Cardiac septum (tissue), 1 donor: ENCODE data around the gene PCDHB11. TPM values are rescaled to one million over a fixed set of nuclear protein-coding genes. Genes with fewer than 3 reads are reported as not detected.
"Not testable (repeated sequence)": the region's sequence is repeated elsewhere in the genome, so short reads cannot be mapped to it uniquely, and the experiment has no call there.

Experiments
- DNase-seq: peaks from one replicate; pipeline ENCODE4 v3.0.0-alpha.2; 2020; ENCODE audit warnings: low spot score
- intact Hi-C: fragments of 100-400 bp; cut with DNase I; formaldehyde crosslinking; loops from one replicate; pipeline ENCODE4 v1.14.0; 2022
- total RNA-seq: library from RNA; stranded (reverse); fragmentation: NEBNext Ultra II Directional; extraction: Animal tissue kit (Norgen Biotek cat#: 25700); gene quantifications from one replicate; pipeline ENCODE4 v1.2.1, GENCODE V29; 2021
- donor health status: DM: no; HTN: no; CAD: no.

Gene PCDHB11
- total RNA-seq, 1 donor from 2014 or later, result 1.9 TPM

- intact Hi-C loops, result not testable (repeated sequence)
Observed at GRCh38 chr5:141225421-141225820, 26.0 kb downstream of the PCDHB11 start.

DNA sequence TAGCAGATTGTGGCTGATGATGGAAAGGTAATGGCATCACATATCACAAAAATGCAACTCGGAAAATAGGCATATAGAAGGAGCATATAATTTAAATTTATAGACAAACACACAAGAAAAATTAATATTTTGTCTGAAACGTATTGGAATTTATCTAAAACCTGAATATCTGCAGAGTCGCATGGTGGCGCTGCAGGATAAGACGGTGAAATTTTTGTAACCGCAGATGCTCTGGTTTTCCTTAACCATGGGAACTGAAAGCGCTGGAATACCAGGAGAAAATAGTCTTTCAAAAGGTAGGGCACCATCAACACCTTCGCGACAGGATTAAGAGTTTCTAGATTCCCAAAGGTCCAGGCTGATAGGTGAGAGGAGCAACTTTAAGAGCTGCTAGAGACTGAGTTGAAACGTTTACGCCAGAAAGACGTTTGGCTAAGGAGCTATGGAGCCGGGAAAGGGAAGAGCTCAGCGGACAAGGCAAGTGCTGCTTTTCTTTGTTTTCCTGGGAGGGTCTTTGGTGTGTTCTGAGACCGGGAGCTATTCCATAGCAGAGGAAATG is 34.8 kb downstream of the PCDHB11 start:
- no peak for DNase-seq

More at GRCh38 chr5:141225421-141225820, 26.0 kb downstream of the PCDHB11 start:
- DNase-seq, result not testable (repeated sequence)

GRCh38 chr5:141235922-141236321 is 36.5 kb downstream of the PCDHB11 start:
- intact Hi-C loops, DNase-seq: not testable (repeated sequence)

More for the DNA sequence above, 34.8 kb downstream of the PCDHB11 start:
- intact Hi-C loops, result no loop called here

DNA sequence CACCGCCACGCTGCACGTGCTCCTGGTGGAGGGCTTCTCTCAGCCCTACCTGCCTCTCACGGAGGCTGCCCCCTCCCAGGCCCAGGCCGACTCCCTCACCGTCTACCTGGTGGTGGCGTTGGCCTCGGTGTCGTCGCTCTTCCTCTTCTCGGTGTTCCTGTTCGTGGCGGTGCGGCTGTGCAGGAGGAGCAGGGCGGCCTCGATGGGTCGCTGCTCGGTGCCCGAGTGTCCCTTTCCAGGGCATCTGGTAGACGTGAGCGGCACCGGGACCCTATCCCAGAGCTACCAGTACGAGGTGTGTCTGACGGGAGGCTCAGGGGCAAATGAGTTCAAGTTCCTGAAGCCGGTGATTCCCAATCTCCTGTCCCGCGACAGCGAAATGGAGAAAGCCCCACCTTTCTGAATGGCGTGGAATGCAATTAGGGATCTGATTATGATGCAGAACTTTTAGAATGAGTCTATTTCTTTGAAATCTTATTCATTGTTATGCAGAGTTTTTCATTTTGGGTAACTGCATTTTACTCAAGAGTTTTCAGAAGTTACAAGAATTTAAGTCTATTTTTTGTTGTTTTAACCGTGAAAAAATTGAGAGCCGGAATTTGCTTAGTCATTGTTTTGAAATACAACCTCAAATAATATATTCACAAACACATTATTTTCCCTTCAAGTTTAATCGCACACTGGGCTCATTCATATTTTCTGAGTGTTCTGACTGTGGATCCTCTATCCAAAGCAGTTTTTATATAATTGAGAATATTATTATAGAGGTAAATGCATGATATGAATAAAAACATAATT is 37.3 kb downstream of the PCDHB11 start:
- intact Hi-C loops, result no loop called here
- no peak for DNase-seq

DNA sequence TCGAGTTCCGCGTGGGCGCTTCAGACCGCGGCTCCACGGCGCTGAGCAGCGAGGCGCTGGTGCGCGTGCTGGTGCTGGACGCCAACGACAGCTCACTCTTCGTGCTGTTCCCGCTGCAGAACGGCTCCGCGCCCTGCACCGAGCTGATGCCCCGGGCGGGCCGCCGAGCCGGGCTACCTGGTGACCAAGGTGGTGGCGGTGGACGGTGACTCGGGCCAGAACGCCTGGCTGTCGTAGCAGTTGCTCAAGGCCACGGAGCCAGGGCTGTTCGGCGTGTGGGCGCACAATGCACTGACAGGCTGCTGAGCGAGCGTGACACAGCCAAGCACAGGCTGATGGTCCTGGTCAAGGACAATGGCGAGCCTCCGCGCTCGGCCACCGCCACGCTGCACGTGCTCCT is 42.1 kb downstream of the PCDHB11 start:
- no peak for DNase-seq
- intact Hi-C loops, result loop anchor here (10.0 kb wide), 1 partner anchor 73 kb away; no protein-coding TSS in a partner anchor

DNA sequence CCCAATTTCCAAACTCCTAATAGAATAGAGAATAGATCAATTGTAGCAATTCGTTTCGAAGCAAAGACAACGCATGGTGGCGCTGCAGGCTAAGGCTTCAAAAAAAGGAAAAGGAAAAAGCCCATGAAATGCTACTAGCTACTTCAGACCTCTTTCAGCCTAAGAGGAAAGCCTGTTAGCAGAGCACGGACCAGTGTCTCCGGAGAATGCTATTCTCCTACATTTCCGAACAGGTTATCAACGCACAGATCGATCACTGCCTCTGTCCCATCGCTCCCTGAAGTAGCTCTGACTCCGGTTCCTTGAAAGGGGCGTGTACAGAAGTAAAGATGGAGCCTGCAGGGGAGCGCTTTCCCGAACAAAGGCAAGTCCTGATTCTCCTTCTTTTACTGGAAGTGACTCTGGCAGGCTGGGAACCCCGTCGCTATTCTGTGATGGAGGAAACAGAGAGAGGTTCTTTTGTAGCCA is 45.9 kb downstream of the PCDHB11 start, which contains the start of gene PCDHB15:
TSS of gene PCDHB15 (plus strand) at position 146 of the 468 bp plus-strand sequence. CDS start at position 330, 184 bp downstream.
- intact Hi-C loops, result loop anchor here (2.0 to 10.0 kb wide), 2 partner anchors 70 to 316 kb away; no protein-coding TSS in a partner anchor
- no peak for DNase-seq

GRCh38 chr5:141246971-141247370 is 47.5 kb downstream of the PCDHB11 start:
- intact Hi-C loops, result loop anchor here (10.0 kb wide), 1 partner anchor 68 kb away; no protein-coding TSS in a partner anchor
- DNase-seq, result not testable (repeated sequence)

- not testable (repeated sequence) for DNase-seq
- intact Hi-C loops, result loop anchor here (10.0 kb wide), 1 partner anchor 67 kb away; no protein-coding TSS in a partner anchor
Observed at GRCh38 chr5:141247434-141247833, 48.0 kb downstream of the PCDHB11 start.

GRCh38 chr5:141250576-141250975 is 51.1 kb downstream of the PCDHB11 start:
- intact Hi-C loops, result no loop called here
- DNase-seq, result no peak

Other genes starting within 250 kb of the PCDHB11 start
- 0.67 TPM for gene PCDHAC2, start 233.2 kb upstream of the PCDHB11 start, total RNA-seq
- not detected for gene PCDHB1, start 148.3 kb upstream of the PCDHB11 start, total RNA-seq
- 2.4 TPM for gene PCDHB2, start 105.0 kb upstream of the PCDHB11 start, total RNA-seq
- 1.4 TPM for gene PCDHB3, start 99.2 kb upstream of the PCDHB11 start, total RNA-seq
- 1.3 TPM for gene PCDHB4, start 77.8 kb upstream of the PCDHB11 start, total RNA-seq
- gene PCDHB5, start 64.4 kb upstream of the PCDHB11 start, total RNA-seq, result 3.2 TPM
- 0.57 TPM for gene PCDHB6, start 49.6 kb upstream of the PCDHB11 start, total RNA-seq
- 0.67 TPM for gene PCDHB7, start 27.0 kb upstream of the PCDHB11 start, total RNA-seq
- 2.3 TPM for gene PCDHB8, start 21.8 kb upstream of the PCDHB11 start, total RNA-seq
- 2.2 TPM for gene PCDHB16, start 17.2 kb upstream of the PCDHB11 start, total RNA-seq
- gene PCDHB9, start 12.5 kb upstream of the PCDHB11 start, total RNA-seq, result 1.3 TPM
- gene PCDHB10, start 7.3 kb upstream of the PCDHB11 start, total RNA-seq, result 0.94 TPM
- 1.1 TPM for gene PCDHB12, start 9.1 kb downstream of the PCDHB11 start, total RNA-seq
- 4.8 TPM for gene PCDHB13, start 14.3 kb downstream of the PCDHB11 start, total RNA-seq
- gene PCDHB14, start 23.7 kb downstream of the PCDHB11 start, total RNA-seq, result 4.4 TPM
- gene PCDHB15, start 45.8 kb downstream of the PCDHB11 start, total RNA-seq, result 9.9 TPM
- not detected for gene SLC25A2, start 104.4 kb downstream of the PCDHB11 start, total RNA-seq
- 116 TPM for gene TAF7, start 121.2 kb downstream of the PCDHB11 start, total RNA-seq
- gene PCDHGA1, start 130.9 kb downstream of the PCDHB11 start, total RNA-seq, result 4.6 TPM
- gene PCDHGA2, start 139.1 kb downstream of the PCDHB11 start, total RNA-seq, result 17.3 TPM
- gene PCDHGA3, start 144.2 kb downstream of the PCDHB11 start, total RNA-seq, result 22.9 TPM
- gene PCDHGB1, start 150.5 kb downstream of the PCDHB11 start, total RNA-seq, result 12.6 TPM
- 15.6 TPM for gene PCDHGA4, start 155.4 kb downstream of the PCDHB11 start, total RNA-seq
- 16.2 TPM for gene PCDHGB2, start 160.4 kb downstream of the PCDHB11 start, total RNA-seq
- 9.7 TPM for gene PCDHGA5, start 164.5 kb downstream of the PCDHB11 start, total RNA-seq
- gene PCDHGB3, start 170.6 kb downstream of the PCDHB11 start, total RNA-seq, result 14.2 TPM
- gene PCDHGA6, start 174.3 kb downstream of the PCDHB11 start, total RNA-seq, result 11.5 TPM
- gene PCDHGA7, start 183.1 kb downstream of the PCDHB11 start, total RNA-seq, result 11.8 TPM
- gene PCDHGB4, start 188.1 kb downstream of the PCDHB11 start, total RNA-seq, result 12.5 TPM
- 14.0 TPM for gene PCDHGA8, start 193.0 kb downstream of the PCDHB11 start, total RNA-seq
- gene PCDHGB5, start 198.3 kb downstream of the PCDHB11 start, total RNA-seq, result 13.9 TPM
- 9.6 TPM for gene PCDHGA9, start 203.2 kb downstream of the PCDHB11 start, total RNA-seq
- gene PCDHGB6, start 208.4 kb downstream of the PCDHB11 start, total RNA-seq, result 11.9 TPM
- 11.0 TPM for gene PCDHGA10, start 213.4 kb downstream of the PCDHB11 start, total RNA-seq
- 16.4 TPM for gene PCDHGB7, start 218.1 kb downstream of the PCDHB11 start, total RNA-seq
- 9.6 TPM for gene PCDHGA11, start 221.4 kb downstream of the PCDHB11 start, total RNA-seq
- gene PCDHGA12, start 230.9 kb downstream of the PCDHB11 start, total RNA-seq, result 10.3 TPM